GM23338 (cell line): ENCODE results near the gene ATP5F1A. TPM values are rescaled to one million over a fixed set of nuclear protein-coding genes. Genes with fewer than 3 reads are reported as not detected.

ENCODE experiments used
- ATAC-seq: fragments of 200-7000 bp; cut with Tn5 transposase; 3 replicates; pipeline ENCODE4 v1.9.1; 2020
- DNase-seq: peaks from one replicate; pipeline ENCODE4 v3.0.0-alpha.2; 2015; ENCODE audit warnings: low spot score
- H2AFZ ChIP-seq: fragments of 200-600 bp; sonication (generic); 2 replicates; pipeline ENCODE4 v1.8.0; 2016; ENCODE audit warnings: antibody characterized with exemption, mild to moderate bottlenecking, moderate library complexity
- H3F3A ChIP-seq: fragments of 200-600 bp; sonication (generic); replicated peaks from 2 replicates; pipeline ENCODE4 v1.8.0; 2017; ENCODE audit warnings: antibody characterized with exemption, mixed run types, low read depth
- H3K27ac ChIP-seq: fragments of 200-600 bp; sonication (generic); 2 replicates; pipeline ENCODE4 v1.6.1; 2016; ENCODE audit warnings: low read depth
- H3K27me3 ChIP-seq: fragments of 200-600 bp; sonication (generic); 2 replicates; pipeline ENCODE4 v1.8.0; 2016; ENCODE audit warnings: mild to moderate bottlenecking, mixed run types, moderate library complexity; ENCODE audit not compliant: insufficient read depth
- H3K36me3 ChIP-seq: fragments of 200-600 bp; sonication (generic); 2 replicates; pipeline ENCODE4 v1.8.0; 2016; ENCODE audit warnings: mild to moderate bottlenecking; ENCODE audit not compliant: insufficient read depth
- H3K4me1 ChIP-seq: fragments of 200-600 bp; sonication (generic); 2 replicates; pipeline ENCODE4 v1.8.0; 2016; ENCODE audit warnings: mild to moderate bottlenecking, moderate library complexity; ENCODE audit not compliant: insufficient read depth
- H3K4me2 ChIP-seq: fragments of 200-600 bp; sonication (generic); 2 replicates; pipeline ENCODE4 v1.7.1; 2017; ENCODE audit warnings: mixed run types
- H3K4me3 ChIP-seq: fragments of 200-600 bp; sonication (generic); 2 replicates; pipeline ENCODE4 v1.6.1; 2016; ENCODE audit warnings: mixed run types
- H3K79me2 ChIP-seq: fragments of 200-600 bp; sonication (generic); replicated peaks from 2 replicates; pipeline ENCODE4 v1.8.0; 2017; ENCODE audit warnings: mild to moderate bottlenecking; ENCODE audit not compliant: insufficient read depth
- H3K9me2 ChIP-seq: fragments of 200-600 bp; sonication (generic); 2 replicates; pipeline ENCODE4 v1.8.0; 2017; ENCODE audit not compliant: insufficient read depth
- H4K20me1 ChIP-seq: fragments of 200-600 bp; sonication (generic); replicated peaks from 2 replicates; pipeline ENCODE4 v1.8.0; 2017; ENCODE audit warnings: mild to moderate bottlenecking; ENCODE audit not compliant: insufficient read depth
- H3K27ac Mint-ChIP-seq: 2 replicates; pipeline ENCODE4 v1.8.0; 2020; ENCODE audit warnings: inconsistent platforms, mild to moderate bottlenecking, moderate library complexity, mixed read lengths
- H3K27me3 Mint-ChIP-seq: 3 replicates; pipeline ENCODE4 v1.8.0; 2022; ENCODE audit warnings: low read depth, mild to moderate bottlenecking, moderate library complexity, mixed read lengths, inconsistent platforms; ENCODE audit not compliant: insufficient read depth, poor library complexity
- H3K36me3 Mint-ChIP-seq: 3 replicates; pipeline ENCODE4 v1.8.0; 2021; ENCODE audit warnings: low read depth, mild to moderate bottlenecking, inconsistent platforms, moderate library complexity, mixed read lengths
- H3K4me1 Mint-ChIP-seq: 3 replicates; pipeline ENCODE4 v1.8.0; 2020; ENCODE audit warnings: mild to moderate bottlenecking, inconsistent platforms, mixed read lengths
- H3K4me3 Mint-ChIP-seq: 3 replicates; pipeline ENCODE4 v1.8.0; 2021; ENCODE audit warnings: moderate library complexity, mild to moderate bottlenecking, inconsistent platforms, mixed read lengths
- H3K9me3 Mint-ChIP-seq: 3 replicates; pipeline ENCODE4 v1.8.0; 2020; ENCODE audit warnings: moderate library complexity, mild to moderate bottlenecking, inconsistent platforms, mixed read lengths
- CREB1 ChIP-seq: fragments of 250-450 bp; sonication (Bioruptor Pico); IDR thresholded peaks from 2 replicates; pipeline ENCODE4 v1.5.0; 2020; ENCODE audit warnings: low read depth, mild to moderate bottlenecking, moderate library complexity
- JUNB ChIP-seq: IDR thresholded peaks from one replicate; pipeline ENCODE4 v1.6.1; 2016; ENCODE audit warnings: antibody characterized with exemption; ENCODE audit not compliant: unreplicated experiment
- ZNF331 ChIP-seq: fragments of 250-450 bp; sonication (Bioruptor Pico); IDR thresholded peaks from 2 replicates; pipeline ENCODE4 v1.5.0; 2020; ENCODE audit warnings: low read depth, mild to moderate bottlenecking, moderate library complexity
- polyA plus RNA-seq: library from polyadenylated mRNA; unstranded; fragments of >200 nt; fragmentation: Nextera tagmentation; extraction: Ambion mirVana; gene quantifications from 2 replicates; pipeline ENCODE4 v1.2.1, GENCODE V29; 2016
- total RNA-seq: library from RNA; depleted of rRNA; stranded (reverse); fragments of >200 nt; shearing (Covaris generic); gene quantifications from 2 replicates; pipeline ENCODE4 v1.2.3, GENCODE V29; 2014
- TF ChIP-seq, protein P1 (sequence below), 2 experiments: fragments of 200-600 bp in 1 of 2; sonication (generic) in 1 of 2; conservative IDR thresholded peaks; 2 replicates each; pipeline versions ENCODE4 v1.5.1 to v1.6.1; 2016 to 2017; ENCODE audit warnings: antibody characterized with exemption in 2 of 2, low read depth in 2 of 2, mild to moderate bottlenecking in 2 of 2, moderate library complexity in 1 of 2
- TF ChIP-seq, protein P2 (sequence below): IDR thresholded peaks from one replicate; pipeline ENCODE4 v1.6.1; 2018; ENCODE audit warnings: antibody characterized with exemption; ENCODE audit not compliant: unreplicated experiment
- TF ChIP-seq, protein P3 (sequence below): IDR thresholded peaks from 2 replicates; pipeline ENCODE4 v1.6.1; 2016; ENCODE audit warnings: antibody characterized with exemption

Gene ATP5F1A
- total and polyA plus RNA-seq, 2 experiments from 2014 or later: 353 to 822 TPM

DNA sequence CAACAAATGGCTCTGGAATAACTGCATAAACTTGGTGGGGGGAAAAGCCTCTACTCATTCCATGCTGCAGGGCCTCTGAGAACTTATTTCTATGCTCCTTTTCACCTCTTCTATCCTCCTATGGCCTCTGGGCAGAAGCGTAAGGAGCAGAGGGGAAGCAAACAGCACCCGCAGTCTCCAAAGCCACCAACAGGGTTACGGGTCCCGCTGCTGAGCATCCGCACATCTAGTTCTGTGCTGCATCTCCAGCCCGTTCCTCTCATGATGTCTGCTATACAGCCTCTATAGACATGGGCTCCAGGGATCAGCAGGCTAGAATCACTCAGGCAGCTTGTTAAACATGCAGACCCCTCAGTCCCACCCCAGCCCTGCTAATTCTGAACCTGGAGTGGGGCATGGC is 52.0 kb downstream of the ATP5F1A start:
- no peak overlapping the region for H3K27ac ChIP-seq
- TF ChIP-seq, protein P1, sequence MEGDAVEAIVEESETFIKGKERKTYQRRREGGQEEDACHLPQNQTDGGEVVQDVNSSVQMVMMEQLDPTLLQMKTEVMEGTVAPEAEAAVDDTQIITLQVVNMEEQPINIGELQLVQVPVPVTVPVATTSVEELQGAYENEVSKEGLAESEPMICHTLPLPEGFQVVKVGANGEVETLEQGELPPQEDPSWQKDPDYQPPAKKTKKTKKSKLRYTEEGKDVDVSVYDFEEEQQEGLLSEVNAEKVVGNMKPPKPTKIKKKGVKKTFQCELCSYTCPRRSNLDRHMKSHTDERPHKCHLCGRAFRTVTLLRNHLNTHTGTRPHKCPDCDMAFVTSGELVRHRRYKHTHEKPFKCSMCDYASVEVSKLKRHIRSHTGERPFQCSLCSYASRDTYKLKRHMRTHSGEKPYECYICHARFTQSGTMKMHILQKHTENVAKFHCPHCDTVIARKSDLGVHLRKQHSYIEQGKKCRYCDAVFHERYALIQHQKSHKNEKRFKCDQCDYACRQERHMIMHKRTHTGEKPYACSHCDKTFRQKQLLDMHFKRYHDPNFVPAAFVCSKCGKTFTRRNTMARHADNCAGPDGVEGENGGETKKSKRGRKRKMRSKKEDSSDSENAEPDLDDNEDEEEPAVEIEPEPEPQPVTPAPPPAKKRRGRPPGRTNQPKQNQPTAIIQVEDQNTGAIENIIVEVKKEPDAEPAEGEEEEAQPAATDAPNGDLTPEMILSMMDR (conservative IDR thresholded peaks at IDR 0.05; ENCODE audit: low read depth in 2 of 2): peak in 1 of 2 experiments; percentile 39; a peak in 3 of 4 replicates
- TF ChIP-seq ZNF331 (CRISPR knock-in tag) (no peak), JUNB (no peak)
- TF ChIP-seq, protein P2, sequence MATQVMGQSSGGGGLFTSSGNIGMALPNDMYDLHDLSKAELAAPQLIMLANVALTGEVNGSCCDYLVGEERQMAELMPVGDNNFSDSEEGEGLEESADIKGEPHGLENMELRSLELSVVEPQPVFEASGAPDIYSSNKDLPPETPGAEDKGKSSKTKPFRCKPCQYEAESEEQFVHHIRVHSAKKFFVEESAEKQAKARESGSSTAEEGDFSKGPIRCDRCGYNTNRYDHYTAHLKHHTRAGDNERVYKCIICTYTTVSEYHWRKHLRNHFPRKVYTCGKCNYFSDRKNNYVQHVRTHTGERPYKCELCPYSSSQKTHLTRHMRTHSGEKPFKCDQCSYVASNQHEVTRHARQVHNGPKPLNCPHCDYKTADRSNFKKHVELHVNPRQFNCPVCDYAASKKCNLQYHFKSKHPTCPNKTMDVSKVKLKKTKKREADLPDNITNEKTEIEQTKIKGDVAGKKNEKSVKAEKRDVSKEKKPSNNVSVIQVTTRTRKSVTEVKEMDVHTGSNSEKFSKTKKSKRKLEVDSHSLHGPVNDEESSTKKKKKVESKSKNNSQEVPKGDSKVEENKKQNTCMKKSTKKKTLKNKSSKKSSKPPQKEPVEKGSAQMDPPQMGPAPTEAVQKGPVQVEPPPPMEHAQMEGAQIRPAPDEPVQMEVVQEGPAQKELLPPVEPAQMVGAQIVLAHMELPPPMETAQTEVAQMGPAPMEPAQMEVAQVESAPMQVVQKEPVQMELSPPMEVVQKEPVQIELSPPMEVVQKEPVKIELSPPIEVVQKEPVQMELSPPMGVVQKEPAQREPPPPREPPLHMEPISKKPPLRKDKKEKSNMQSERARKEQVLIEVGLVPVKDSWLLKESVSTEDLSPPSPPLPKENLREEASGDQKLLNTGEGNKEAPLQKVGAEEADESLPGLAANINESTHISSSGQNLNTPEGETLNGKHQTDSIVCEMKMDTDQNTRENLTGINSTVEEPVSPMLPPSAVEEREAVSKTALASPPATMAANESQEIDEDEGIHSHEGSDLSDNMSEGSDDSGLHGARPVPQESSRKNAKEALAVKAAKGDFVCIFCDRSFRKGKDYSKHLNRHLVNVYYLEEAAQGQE: no peak
- TF ChIP-seq, protein P3, sequence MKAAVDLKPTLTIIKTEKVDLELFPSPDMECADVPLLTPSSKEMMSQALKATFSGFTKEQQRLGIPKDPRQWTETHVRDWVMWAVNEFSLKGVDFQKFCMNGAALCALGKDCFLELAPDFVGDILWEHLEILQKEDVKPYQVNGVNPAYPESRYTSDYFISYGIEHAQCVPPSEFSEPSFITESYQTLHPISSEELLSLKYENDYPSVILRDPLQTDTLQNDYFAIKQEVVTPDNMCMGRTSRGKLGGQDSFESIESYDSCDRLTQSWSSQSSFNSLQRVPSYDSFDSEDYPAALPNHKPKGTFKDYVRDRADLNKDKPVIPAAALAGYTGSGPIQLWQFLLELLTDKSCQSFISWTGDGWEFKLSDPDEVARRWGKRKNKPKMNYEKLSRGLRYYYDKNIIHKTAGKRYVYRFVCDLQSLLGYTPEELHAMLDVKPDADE: no peak
- H3K36me3 ChIP-seq: no peaks in the 10 kb centered on the region
- peaks cover 8% of the 10 kb centered on the region; the same call in 2 of the 3 replicates for H3K4me1 Mint-ChIP-seq
- no peak overlapping the region for H3K27ac Mint-ChIP-seq
- peaks cover 8% of the 10 kb centered on the region; the same call in 1 of the 2 replicates for H3K4me1 ChIP-seq
- peaks cover 2% of the 10 kb centered on the region for H3K27me3 Mint-ChIP-seq
- no peak overlapping the region for H3K4me3 ChIP-seq
- DNase-seq: peak; percentile 71
- H3K9me2 ChIP-seq: no peaks in the 10 kb centered on the region
- H3K4me3 Mint-ChIP-seq: no peak overlapping the region
- no peaks in the 10 kb centered on the region for H3K27me3 ChIP-seq
- peak overlapping the region; percentile 43; the same call in 1 of the 2 replicates for H2AFZ ChIP-seq
- no peak overlapping the region for H3K4me2 ChIP-seq
- no peaks in the 10 kb centered on the region for H3K9me3 Mint-ChIP-seq
- no peaks in the 10 kb centered on the region for H3K36me3 Mint-ChIP-seq
- no peaks in the 10 kb centered on the region for H3F3A ChIP-seq
- no peaks in the 10 kb centered on the region for H3K79me2 ChIP-seq
- ATAC-seq: peak; percentile 98
- no peaks in the 10 kb centered on the region for H4K20me1 ChIP-seq

DNA sequence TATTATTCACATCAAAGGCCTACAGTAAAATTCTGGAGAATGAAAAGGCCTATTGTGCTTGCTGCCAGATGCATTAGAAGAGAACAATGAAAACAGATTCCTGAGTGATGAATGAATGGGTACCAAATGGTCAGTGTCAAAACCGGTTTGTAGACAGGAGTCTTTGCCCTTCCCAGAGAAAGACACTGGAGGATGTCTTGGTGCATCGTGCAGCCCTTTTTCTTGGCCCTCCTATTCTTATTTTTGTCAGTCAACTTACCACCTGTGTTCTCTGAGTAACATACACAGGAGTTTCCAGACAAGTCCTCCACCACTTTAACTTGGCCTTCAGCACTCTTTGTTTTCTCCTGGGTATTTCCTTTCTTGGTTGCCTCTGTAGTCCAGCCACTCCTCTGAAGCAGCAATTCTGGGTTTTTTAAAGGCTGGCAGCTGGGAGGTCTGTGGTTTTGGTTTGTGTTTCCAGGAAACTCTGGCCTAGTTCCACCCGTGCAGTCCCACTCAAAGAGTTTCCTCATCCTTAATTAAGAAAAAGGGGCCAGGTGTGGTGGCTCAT is 55.4 kb downstream of the ATP5F1A start:
- Histone ChIP-seq H3K79me2 (no peaks in the 10 kb centered on the region), H3K4me3 (no peak overlapping the region), H3K27me3 (no peaks in the 10 kb centered on the region), H3F3A (no peaks in the 10 kb centered on the region), H3K36me3 (no peaks in the 10 kb centered on the region), H2AFZ (peak overlapping the region; percentile 69; the same call in 1 of the 2 replicates), H3K4me1 (peaks cover 8% of the 10 kb centered on the region; the same call in 1 of the 2 replicates), H3K27ac (no peak overlapping the region), H3K9me2 (peaks cover 9% of the 10 kb centered on the region), H4K20me1 (no peaks in the 10 kb centered on the region), H3K4me2 (no peak overlapping the region)
- no peak overlapping the region for H3K27ac Mint-ChIP-seq
- ATAC-seq (no peak), DNase-seq (peak; percentile 19)
- H3K9me3 Mint-ChIP-seq: no peaks in the 10 kb centered on the region
- peaks cover 8% of the 10 kb centered on the region; the same call in 2 of the 3 replicates for H3K4me1 Mint-ChIP-seq
- H3K36me3 Mint-ChIP-seq: no peaks in the 10 kb centered on the region
- TF ChIP-seq CREB1 (CRISPR knock-in tag): no peak
- peaks cover 5% of the 10 kb centered on the region for H3K27me3 Mint-ChIP-seq
- H3K4me3 Mint-ChIP-seq: no peak overlapping the region
